Endometrium (tissue), 2 donors: Measurements from ENCODE around the gene GNAZ.

Source experiments
- FAIRE-seq: peaks from 2 replicates; lab custom pipeline; 2012; peaks lifted over from hg19 to GRCh38; lab: Jason Lieb, UNC
- donor health status: control.
- donor health status: control.

GNAZ gene

GRCh38 chr22:23155143-23155542, 84.8 kb downstream of the GNAZ start:
- no peak for FAIRE-seq

GRCh38 chr22:23155831-23156230, 85.5 kb downstream of the GNAZ start:
- no peak for FAIRE-seq

- FAIRE-seq: no peak
Measured at GRCh38 chr22:23156286-23156685, 86.0 kb downstream of the GNAZ start.

GRCh38 chr22:23157560-23158515, 87.5 kb downstream of the GNAZ start:
- FAIRE-seq: no peak

- no peak for FAIRE-seq
Measured at GRCh38 chr22:23158516-23159290, 88.4 kb downstream of the GNAZ start.

- no peak for FAIRE-seq
Measured at GRCh38 chr22:23159291-23159630, 88.9 kb downstream of the GNAZ start.

- no peak for FAIRE-seq
Measured at GRCh38 chr22:23161029-23161428, 90.7 kb downstream of the GNAZ start.

- no peak for FAIRE-seq
Measured at GRCh38 chr22:23161574-23161973, 91.3 kb downstream of the GNAZ start.

- no peak for FAIRE-seq
Measured at GRCh38 chr22:23163665-23164064, 93.3 kb downstream of the GNAZ start.

GRCh38 chr22:23164091-23164490, 93.8 kb downstream of the GNAZ start:
- no peak for FAIRE-seq

GRCh38 chr22:23166042-23166831, 95.9 kb downstream of the GNAZ start:
- FAIRE-seq: no peak

- FAIRE-seq: no peak
Measured at GRCh38 chr22:23166841-23167616, 96.7 kb downstream of the GNAZ start.

- no peak for FAIRE-seq
Measured at GRCh38 chr22:23168391-23169042, 98.2 kb downstream of the GNAZ start.

- no peak for FAIRE-seq
Measured at GRCh38 chr22:23169043-23169406, 98.7 kb downstream of the GNAZ start.
